Esophagus squamous epithelium (tissue), 5 donors: ENCODE measurements around the gene LRRC25. TPM values are rescaled to one million over a fixed set of nuclear protein-coding genes. Genes with fewer than 3 reads are reported as not detected.

Experiments used
- DNase-seq: peaks from one replicate; lab custom pipeline; 2025; lab: John Stamatoyannopoulos, UW
- H3K27ac ChIP-seq, 4 donors: fragments of 200-600 bp; sonication (generic); one replicate each; pipeline ENCODE4 v1.5.1; 2016 to 2019; ENCODE audit warnings: mild to moderate bottlenecking in 1 of 4
- H3K27me3 ChIP-seq, 4 donors: fragments of 200-600 bp; sonication (generic); 1 replicate in 3 of 4; 2 replicates in 1 of 4; pipeline versions ENCODE4 v1.5.1 to v1.6.0; 2017 to 2021; ENCODE audit warnings: antibody characterized with exemption in 1 of 4
- H3K36me3 ChIP-seq, 3 donors: fragments of 200-600 bp; sonication (generic); one replicate each; pipeline ENCODE4 v1.5.1; 2016 to 2019
- H3K4me1 ChIP-seq, 3 donors: fragments of 200-600 bp; sonication (generic); one replicate each; pipeline ENCODE4 v1.5.1; 2017 to 2019
- H3K4me3 ChIP-seq, 4 donors: fragments of 200-600 bp; sonication (generic); 1 replicate in 3 of 4; 2 replicates in 1 of 4; pipeline ENCODE4 v1.5.1; 2016 to 2019; ENCODE audit warnings: mild to moderate bottlenecking in 2 of 4, moderate library complexity in 1 of 4
- H3K9me3 ChIP-seq, 3 donors: fragments of 200-600 bp; sonication (generic); one replicate each; pipeline ENCODE4 v1.5.1; 2016 to 2019
- CTCF ChIP-seq, 6 experiments: fragments of 450-650 bp in 4 of 6; fragments of 200-600 bp in 2 of 6; sonication (generic) in 2 of 6; IDR thresholded peaks; one replicate each; pipeline ENCODE4 v1.5.1; 2016 to 2019; ENCODE audit warnings: antibody characterized with exemption in 6 of 6, mild to moderate bottlenecking in 4 of 6, moderate library complexity in 4 of 6
- POLR2A ChIP-seq, 4 donors: fragments of 450-650 bp; IDR thresholded peaks; one replicate each; pipeline ENCODE4 v1.6.1; 2017; ENCODE audit warnings: antibody characterized with exemption in 4 of 4, mild to moderate bottlenecking in 4 of 4, moderate library complexity in 3 of 4
- WGBS, 2 donors: methylation state at CpG; one replicate each; pipeline ENCODE4 v1.1.5; 2018; 5-methylcytosine and 5-hydroxymethylcytosine counted together
- intact Hi-C: fragments of 100-400 bp; cut with DNase I; formaldehyde crosslinking; loops from one replicate; pipeline ENCODE4 v1.15.0; 2022
- total RNA-seq, 4 donors: library from RNA; depleted of rRNA; stranded (reverse); fragments of >200 nt; gene quantifications; one replicate each; pipeline ENCODE4 v1.1.0, GENCODE V29; 2016
- donor health status: DM: yes; HTN: yes; CAD: no.

Gene LRRC25
- total RNA-seq, 4 donors from 2014 or later: 0.53 to 10.3 (median 1.9) TPM

GRCh38 chr19:18432275-18433014 lies 35.0 kb upstream of the LRRC25 start:
- TF ChIP-seq POLR2A (IDR thresholded peaks at IDR 0.05): no peak
- TF ChIP-seq CTCF (IDR thresholded peaks at IDR 0.05): no peak
- Histone ChIP-seq H3K27ac (peak overlapping the region in 2 of 4 donors; percentile 58 to 65), H3K27me3 (peaks cover 0 to 16% (median 0%) of the 10 kb centered on the region in 4 donors), H3K4me1 (peaks cover 31 to 84% (median 34%) of the 10 kb centered on the region in 3 donors), H3K9me3 (no peaks in the 10 kb centered on the region), H3K36me3 (peaks cover 0 to 15% (median 0%) of the 10 kb centered on the region in 3 donors), H3K4me3 (peak overlapping the region in 3 of 4 donors; percentile 39 to 66 (median 52))
- no peak for DNase-seq
- 43% methylated on average over 1 of the region's 13 CpGs; no CpG with 5 or more reads in 1 of the 2 donors for WGBS, 2 donors
- intact Hi-C loops: no loop called here

GRCh38 chr19:18431351-18432197 lies 34.2 kb upstream of the LRRC25 start:
- Histone ChIP-seq H3K9me3 (no peaks in the 10 kb centered on the region), H3K4me1 (peaks cover 28 to 84% (median 28%) of the 10 kb centered on the region in 3 donors), H3K36me3 (peaks cover 0 to 15% (median 0%) of the 10 kb centered on the region in 3 donors), H3K4me3 (no peak overlapping the region), H3K27ac (no peak overlapping the region), H3K27me3 (peaks cover 0 to 7% (median 0%) of the 10 kb centered on the region in 4 donors)
- intact Hi-C loops: no loop called here
- no peak for DNase-seq
- 82 to 97% methylated on average over 6 to 13 of the region's 34 CpGs for WGBS, 2 donors
- no peak for TF ChIP-seq CTCF (IDR thresholded peaks at IDR 0.05)

- Histone ChIP-seq H3K4me1 (peaks cover 35 to 84% (median 35%) of the 10 kb centered on the region in 3 donors), H3K9me3 (no peaks in the 10 kb centered on the region), H3K27ac (no peak overlapping the region), H3K4me3 (no peak overlapping the region), H3K36me3 (peaks cover 0 to 14% (median 0%) of the 10 kb centered on the region in 3 donors), H3K27me3 (peaks cover 0 to 5% (median 0%) of the 10 kb centered on the region in 4 donors)
- intact Hi-C loops: no loop called here
- DNase-seq: no peak
- WGBS, 2 donors: 65 to 90% methylated on average over 2 of the region's 21 CpGs
- TF ChIP-seq CTCF (IDR thresholded peaks at IDR 0.05) (no peak), POLR2A (IDR thresholded peaks at IDR 0.05) (no peak)
Observed at GRCh38 chr19:18430417-18431144, 33.2 kb upstream of the LRRC25 start.

- Histone ChIP-seq H3K36me3 (peaks cover 0 to 7% (median 0%) of the 10 kb centered on the region in 3 donors), H3K27ac (peak overlapping the region in 3 of 4 donors; percentile 64 to 84 (median 83)), H3K4me3 (peak overlapping the region in 2 of 4 donors; percentile 46 to 65), H3K9me3 (no peaks in the 10 kb centered on the region), H3K4me1 (peaks cover 35 to 84% (median 40%) of the 10 kb centered on the region in 3 donors), H3K27me3 (peaks cover 0 to 5% (median 0%) of the 10 kb centered on the region in 4 donors)
- TF ChIP-seq CTCF (IDR thresholded peaks at IDR 0.05): no peak
- TF ChIP-seq POLR2A (IDR thresholded peaks at IDR 0.05): no peak
- intact Hi-C loops: no loop called here
- 48 to 83% methylated on average over 2 to 9 of the region's 13 CpGs for WGBS, 2 donors
- DNase-seq: no peak
Observed at GRCh38 chr19:18429717-18430416, 32.4 kb upstream of the LRRC25 start.
